Measurements from ENCODE around the gene STX16.

Gene STX16

GRCh38 chr20:58608096-58608840 lies 42.8 kb upstream of the STX16 start:
- TF ChIP-seq CTCF (conservative IDR thresholded peaks at IDR 0.05) = no peak
- H3K27ac ChIP-seq = no peak overlapping the region

DNA sequence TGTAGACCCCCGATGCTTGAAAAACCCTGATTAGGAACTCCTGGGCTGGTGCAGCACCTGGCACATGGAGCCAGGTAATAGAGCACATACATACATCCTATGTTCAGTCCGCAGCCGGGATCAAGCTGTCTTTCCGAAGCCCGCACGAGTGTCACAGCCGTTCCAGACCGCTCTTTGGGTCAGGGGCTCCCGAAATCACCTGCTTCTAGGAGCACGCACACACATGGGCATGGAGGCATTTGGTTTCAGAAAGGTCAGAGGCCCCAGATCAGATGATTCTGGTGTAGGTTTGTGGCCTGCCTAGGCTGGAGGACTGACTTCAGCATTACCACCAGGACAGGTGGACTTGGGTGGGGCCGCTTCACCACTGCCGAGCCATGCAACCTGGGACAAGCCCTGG lies 42.1 kb upstream of the STX16 start:
- H3K27ac ChIP-seq = no peak overlapping the region
- no peak for TF ChIP-seq CTCF (conservative IDR thresholded peaks at IDR 0.05)

DNA sequence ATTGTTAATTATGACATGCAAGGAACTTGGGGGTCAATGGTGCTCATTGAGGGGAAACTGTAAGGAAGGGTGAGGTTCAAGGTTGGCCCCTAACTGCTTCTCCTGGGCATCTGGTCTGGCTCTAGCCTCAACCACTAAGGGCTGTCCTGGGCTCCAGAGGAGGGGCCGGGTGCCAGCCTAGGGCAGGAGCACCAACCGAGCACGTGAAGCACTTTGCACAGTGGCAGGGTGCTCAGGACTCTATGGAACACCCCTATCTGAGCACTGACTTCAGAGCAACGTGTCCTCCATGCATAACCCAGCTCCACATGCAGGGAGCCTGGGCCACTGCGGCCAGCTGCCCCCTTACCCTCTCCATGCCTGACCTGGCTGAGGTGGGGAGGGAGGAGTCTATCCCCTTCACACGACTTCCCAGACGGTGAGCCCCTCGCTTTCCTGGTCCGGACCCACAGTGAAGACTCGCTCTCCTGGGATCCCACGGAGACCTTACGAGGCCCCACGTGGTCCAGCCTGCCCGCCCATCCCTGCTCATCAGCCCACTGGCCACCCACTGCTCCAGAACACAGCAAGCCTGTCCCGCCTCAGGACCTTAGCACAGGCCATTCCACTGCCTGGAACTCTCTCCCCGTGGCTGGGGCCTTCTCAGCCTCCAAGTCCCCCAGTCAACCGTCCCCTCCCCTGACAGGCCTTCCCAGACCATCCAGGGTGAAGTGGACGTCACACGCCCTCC lies 40.8 kb upstream of the STX16 start:
- no peak for TF ChIP-seq CTCF (conservative IDR thresholded peaks at IDR 0.05)
- H3K27ac ChIP-seq = peak overlapping the region; percentile 76

GRCh38 chr20:58610811-58611210 lies 40.3 kb upstream of the STX16 start:
- peak overlapping the region; percentile 76 for H3K27ac ChIP-seq
- TF ChIP-seq CTCF (conservative IDR thresholded peaks at IDR 0.05) = no peak

GRCh38 chr20:58611236-58612030 lies 39.6 kb upstream of the STX16 start:
- no peak for TF ChIP-seq CTCF (conservative IDR thresholded peaks at IDR 0.05)
- peak overlapping the region; percentile 76 for H3K27ac ChIP-seq

- TF ChIP-seq CTCF (conservative IDR thresholded peaks at IDR 0.05) = no peak
- peak overlapping the region; percentile 76 for H3K27ac ChIP-seq
Measured at GRCh38 chr20:58612121-58612691, 38.9 kb upstream of the STX16 start.

All from VCaP (cell line).